ENCODE data around the gene ARID1A. TPM values are rescaled to one million over a fixed set of nuclear protein-coding genes. Genes with fewer than 3 reads are reported as not detected.

Gene ARID1A
- total and polyA plus RNA-seq, 9 of the 15 experiments (the other 6 are each of a cell fraction or from before 2014, with no cell fraction given): 8.3 to 88.3 (median 22.5) TPM

- TF ChIP-seq ZBTB43 (CRISPR knock-in tag; IDR thresholded peaks at IDR 0.05) (peak; percentile 73; the same call in 1 of the 2 replicates), JUN (IDR thresholded peaks at IDR 0.05; ENCODE audit: borderline replicate concordance, low read depth, low read length) (peak; percentile 62), JUN (CRISPR knock-in tag; IDR thresholded peaks at IDR 0.05; ENCODE audit: borderline replicate concordance) (peak; percentile 83), ZBTB17 (CRISPR knock-in tag; IDR thresholded peaks at IDR 0.05) (peak; percentile 66), ZFP30 (CRISPR knock-in tag; IDR thresholded peaks at IDR 0.05; ENCODE audit: borderline replicate concordance) (no peak), DIDO1 (tag; IDR thresholded peaks at IDR 0.05; ENCODE audit: low read depth) (0 out of 2 replicates have a peak, but pooled peaks have one; percentile 12), MTA2 (IDR thresholded peaks at IDR 0.05; ENCODE audit: low read depth) (peak; percentile 9; the same call in 1 of the 2 replicates), PHB (CRISPR knock-in tag; IDR thresholded peaks at IDR 0.05) (no peak), RREB1 (CRISPR knock-in tag; IDR thresholded peaks at IDR 0.05) (peak; percentile 89; the same call in 1 of the 2 replicates), ZBTB40 (IDR thresholded peaks at IDR 0.05) (peak; percentile 61; the same call in 1 of the 2 replicates), ZBTB40 (CRISPR knock-in tag; IDR thresholded peaks at IDR 0.05) (no peak)
Measured at GRCh38 chr1:26692793-26693490, 2.9 kb upstream of the ARID1A start (continued).

Measured in K562 (cell line).